GM19468 (cell line): Measurements from ENCODE around the gene USP49.

ENCODE experiments used
- ATAC-seq: cut with Tn5 transposase; IDR thresholded peaks from one replicate; pipeline ENCODE4 v1.9.1; 2021; ENCODE audit warnings: mild to moderate bottlenecking, moderate library complexity, moderate number of reproducible peaks; ENCODE audit not compliant: unreplicated experiment; ENCODE audit errors: extremely low read depth

USP49 gene

DNA sequence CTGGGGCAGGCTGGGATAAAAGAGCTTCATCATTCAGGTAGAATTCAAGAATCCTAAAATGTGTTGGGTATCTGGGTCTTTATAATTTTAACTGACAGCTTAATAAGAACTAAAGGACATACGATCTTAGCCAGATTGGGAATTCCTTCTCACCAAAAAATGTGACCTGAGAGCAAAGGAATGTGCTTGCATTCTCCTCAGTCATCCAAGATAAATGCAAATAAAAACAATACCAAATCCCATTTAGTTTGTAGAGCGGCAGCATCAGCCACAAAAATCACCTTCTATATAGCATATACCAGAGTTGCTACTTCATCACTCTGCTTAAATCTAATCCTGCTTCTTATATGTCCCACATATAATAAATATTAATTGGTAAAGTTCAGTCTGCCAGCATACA is 16.9 kb downstream of the USP49 start:
- ATAC-seq, result no peak

DNA sequence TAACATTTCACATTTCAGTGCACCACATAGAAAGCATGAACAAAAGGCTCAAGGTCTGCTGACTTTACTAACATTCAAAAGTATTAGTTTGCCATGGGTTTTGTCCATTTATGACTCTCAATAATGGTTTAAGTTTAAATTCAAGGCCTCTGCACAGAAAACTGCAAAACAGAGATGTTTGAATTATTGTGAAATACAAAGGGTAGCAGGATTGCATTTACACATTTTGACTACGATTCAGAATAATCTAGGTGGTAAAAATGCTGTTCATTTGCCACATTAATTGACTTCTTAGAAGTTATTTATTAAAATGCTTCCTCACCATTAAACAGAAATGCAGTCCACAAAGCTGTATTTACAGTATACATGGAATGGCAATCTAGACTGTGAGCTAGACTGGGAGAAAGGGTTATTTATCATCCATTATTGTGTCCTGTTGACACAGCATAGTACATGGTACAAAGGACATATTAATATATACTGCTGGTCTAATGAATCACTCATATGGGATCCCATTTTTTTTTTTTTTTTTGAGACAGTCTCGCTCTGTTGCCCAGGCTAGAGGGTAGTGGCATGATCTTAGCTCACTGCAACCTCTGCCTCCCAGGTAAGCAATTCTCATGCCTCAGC is 18.0 kb downstream of the USP49 start:
- no peak for ATAC-seq

DNA sequence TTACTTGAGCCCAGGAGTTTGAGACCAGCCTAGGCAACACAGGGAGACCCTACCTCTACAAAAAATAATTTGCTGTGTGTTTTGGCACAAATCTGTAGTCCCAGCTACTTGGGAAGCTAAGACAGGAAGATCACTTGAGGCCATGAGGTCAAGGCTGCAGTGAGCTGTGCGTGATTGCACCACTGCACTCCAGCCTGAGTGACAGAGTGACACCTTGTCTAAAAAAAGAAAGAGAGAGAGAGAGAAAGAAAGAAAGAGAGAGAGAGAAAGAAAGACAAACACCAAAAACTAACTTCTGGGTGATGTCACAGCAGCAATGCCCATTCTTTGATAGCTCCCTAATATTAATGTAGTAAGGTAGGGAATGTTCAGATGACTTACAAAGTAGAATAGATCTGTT is 20.4 kb downstream of the USP49 start:
- ATAC-seq, result no peak

DNA sequence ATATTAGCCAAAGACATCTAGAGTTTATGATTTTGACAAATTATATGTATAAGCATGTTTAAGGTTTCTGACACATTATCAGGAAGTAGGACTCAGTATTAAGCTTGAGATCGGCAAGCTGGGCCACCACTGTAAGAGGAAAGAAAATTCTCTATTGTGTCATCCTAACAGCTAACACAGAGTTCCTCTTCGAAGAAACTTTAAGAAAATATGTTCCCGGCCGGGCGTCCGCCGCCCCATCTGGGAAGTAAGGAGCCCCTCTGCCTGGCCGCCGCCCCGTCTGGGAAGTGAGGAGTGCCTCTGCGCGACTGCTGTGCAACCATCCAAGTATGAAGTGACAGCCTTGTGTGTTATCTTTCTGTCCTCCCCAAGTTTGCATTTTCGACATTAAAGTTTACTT is 23.0 kb downstream of the USP49 start:
- no peak for ATAC-seq

DNA sequence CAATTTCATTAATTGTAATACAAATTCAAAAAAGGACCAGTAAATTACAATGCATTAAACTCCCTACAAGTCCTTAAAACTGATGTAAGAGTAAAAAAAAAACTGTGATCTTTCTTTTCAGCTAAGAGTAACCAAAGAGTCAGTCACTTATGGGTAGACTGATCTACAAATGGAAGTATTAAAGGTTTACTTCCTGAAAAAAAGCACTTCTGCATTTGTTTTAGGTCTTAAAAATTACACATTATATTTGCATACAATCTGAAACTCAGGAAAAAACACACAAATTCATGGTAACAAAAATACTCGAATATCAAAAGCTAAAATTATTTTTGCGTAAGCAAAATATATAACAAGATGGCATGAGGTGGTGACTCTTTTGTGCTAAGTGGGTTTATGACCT is 23.5 kb downstream of the USP49 start:
- no peak for ATAC-seq

DNA sequence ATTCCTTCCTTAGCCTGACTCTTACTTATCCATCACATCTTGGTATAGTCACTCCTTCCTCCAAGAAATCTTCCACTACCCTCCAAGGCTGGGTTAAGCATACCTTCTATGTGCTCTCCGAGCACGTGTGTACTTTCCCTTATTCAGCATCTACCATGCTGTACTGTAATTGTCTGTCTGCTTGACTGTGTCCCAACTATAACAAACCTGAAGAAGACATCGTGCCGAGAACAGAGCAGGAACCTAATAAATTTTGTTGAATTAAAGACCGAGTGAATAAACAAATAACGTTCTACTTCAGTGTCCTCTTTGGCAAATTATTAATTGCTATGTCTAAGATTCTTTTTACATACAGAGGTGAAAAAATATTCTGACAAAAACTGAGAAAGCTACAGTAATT is 35.8 kb downstream of the USP49 start:
- ATAC-seq, result no peak

DNA sequence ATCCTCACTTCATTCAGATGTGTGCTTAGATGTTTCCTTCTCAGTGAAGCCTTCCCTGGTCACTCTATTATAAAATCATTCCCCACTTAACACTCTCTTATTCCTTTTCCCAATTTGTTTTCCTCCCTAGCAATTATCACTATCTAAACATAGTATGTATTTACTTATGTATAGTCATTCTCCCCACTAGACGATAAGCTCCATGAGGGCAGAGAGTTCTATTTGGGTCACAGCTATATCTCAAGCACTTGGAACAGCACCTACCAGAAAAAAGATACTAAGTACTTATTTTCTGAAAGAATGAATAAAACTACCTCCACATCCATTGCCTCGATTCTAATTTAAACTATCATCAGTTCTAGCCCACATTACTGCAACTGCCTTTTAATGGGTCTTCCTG is 36.5 kb downstream of the USP49 start:
- no peak for ATAC-seq

DNA sequence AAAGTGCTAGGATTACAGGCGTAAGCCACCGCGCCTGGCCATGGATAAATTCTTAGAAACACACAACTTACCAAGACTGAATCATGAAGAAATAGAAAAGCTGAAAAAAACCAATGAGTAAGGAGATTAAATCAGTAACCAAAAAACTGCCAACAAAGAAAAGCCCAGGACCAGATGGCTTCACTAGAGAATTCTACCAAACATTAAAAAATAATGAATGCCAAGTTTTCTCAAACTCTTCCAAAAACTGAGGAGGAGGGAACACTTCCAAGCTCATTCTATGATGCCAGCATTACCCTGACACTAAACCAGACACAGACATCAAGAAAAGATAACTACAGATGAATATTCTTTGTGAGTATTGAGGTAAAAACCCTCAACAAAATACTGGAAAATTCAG is 44.3 kb downstream of the USP49 start:
- ATAC-seq, result no peak

DNA sequence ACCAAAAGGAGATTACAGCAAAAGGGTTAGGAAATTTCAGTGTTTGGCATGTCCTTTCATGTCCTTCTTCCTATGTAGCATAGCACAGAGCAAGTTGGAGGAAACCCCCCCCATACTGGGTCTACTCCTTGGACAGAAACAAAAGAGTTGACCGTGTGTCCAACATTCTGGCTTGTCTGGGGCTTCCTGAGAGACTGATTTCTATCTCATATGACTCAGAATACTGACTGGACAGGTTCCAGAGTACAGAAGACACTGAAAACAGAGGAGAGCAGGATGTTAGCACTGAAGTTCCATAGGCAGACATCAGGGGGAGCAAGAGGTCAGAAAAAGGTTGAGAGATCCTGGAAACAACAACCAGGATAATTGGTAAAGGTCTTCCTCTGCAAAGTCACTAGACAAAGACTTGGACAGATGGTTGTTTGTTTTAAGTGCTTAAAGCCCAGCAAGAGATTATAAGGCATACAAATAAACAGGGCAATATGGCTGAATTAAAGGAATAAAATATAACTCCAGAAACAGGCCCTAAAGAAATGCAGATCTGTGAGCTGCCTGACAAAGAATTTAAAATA is 48.4 kb downstream of the USP49 start:
- ATAC-seq, result no peak

DNA sequence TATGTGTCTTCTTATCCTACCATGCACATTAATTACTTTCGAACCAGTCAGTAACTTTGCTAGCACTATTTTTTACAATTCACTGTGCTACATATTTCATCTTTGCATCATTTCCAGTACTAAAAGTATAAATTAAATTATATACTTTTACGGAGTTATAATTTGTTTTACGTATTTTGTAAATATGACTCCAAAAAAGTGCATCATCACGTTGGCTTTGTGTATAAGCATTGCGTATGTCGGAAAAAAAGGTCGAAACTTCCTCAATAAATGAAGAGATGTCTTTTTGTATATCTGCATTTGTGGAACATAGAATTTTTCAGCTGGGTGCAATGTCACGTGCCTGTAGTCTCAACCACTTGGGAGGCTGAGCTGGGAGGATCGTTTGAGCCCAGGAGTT is 52.0 kb downstream of the USP49 start:
- no peak for ATAC-seq

DNA sequence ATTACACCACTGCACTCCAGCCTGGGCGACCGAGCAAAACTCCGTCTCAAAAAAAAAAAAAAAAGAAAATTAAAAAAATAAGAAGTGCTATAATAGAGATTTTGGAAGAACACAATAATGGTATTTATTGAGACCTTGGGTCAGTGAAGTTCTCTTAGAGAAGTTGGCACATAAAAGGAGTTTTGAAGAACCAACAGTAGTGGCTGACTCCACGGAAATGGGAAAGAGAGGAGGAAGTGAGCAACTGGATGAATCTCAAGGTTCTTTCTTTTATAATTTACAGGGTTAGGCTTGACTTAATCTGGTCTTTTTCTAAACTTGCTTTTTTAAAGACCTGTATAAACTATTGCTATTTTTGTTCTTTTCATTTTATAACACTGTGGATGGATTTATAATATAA is 54.8 kb downstream of the USP49 start:
- no peak for ATAC-seq

DNA sequence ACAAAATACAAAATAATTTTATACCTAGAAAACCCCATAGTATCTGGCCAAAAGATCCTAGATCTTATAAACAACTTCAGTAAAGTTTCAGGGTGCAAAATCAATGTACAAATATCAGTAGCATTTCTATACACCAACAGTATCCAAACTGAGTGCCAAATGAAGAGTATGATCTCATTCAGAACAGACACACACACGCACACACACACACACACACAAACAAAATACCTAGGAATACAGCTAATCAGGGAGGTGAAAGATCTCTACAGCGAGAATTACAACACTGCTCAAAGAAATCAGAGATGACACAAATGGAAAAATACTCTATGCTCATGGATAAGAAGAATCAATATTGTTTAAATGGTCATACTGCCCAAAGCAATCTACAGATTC is 58.5 kb downstream of the USP49 start:
- no peak for ATAC-seq

DNA sequence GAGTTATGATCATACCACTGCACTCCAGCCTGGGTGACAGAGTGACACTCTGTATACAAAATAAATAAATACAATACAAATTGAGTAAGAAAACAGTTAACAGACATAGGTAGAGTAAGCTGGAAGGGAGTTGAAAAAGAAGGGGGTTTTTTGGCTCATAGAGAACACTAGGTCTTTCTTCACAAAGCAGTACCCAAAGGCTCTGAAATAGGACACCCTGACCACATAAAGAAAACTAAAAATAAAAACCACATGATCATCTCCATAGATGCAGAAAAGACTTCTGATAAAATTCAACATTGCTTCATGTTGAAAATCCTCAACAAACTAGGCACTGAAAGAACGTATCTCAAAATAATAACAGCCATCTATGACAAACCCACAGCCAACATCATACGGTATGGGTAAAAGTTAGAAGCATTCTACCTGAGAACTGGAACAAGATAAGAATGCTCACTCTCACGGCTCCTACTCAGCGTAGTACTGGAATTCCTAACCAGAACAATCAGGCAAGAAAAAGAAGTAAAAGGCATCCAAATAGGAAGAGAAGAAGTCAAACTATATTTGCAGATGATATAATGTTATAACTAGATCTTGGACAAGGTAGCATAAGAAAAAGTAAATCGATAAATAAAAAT is 59.0 kb downstream of the USP49 start:
- no peak for ATAC-seq

DNA sequence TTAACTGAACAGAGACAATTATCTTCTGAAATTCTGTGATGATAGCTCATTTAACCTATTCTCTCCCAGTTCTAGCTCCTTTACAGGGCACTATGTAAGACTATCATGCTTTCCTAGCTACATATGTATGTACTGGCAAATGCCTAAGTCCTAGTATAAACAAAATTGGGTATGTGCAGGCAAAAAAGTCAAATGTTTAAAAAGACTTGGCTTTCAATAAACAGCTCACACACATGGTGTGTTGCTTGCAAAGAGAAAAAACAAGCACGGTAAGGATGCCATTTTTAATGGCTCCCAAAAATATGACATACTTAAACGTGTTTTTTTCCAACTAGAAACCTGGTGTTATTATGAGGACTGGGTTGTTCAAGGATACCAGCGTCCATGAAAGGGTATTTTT is 62.9 kb downstream of the USP49 start:
- no peak for ATAC-seq

DNA sequence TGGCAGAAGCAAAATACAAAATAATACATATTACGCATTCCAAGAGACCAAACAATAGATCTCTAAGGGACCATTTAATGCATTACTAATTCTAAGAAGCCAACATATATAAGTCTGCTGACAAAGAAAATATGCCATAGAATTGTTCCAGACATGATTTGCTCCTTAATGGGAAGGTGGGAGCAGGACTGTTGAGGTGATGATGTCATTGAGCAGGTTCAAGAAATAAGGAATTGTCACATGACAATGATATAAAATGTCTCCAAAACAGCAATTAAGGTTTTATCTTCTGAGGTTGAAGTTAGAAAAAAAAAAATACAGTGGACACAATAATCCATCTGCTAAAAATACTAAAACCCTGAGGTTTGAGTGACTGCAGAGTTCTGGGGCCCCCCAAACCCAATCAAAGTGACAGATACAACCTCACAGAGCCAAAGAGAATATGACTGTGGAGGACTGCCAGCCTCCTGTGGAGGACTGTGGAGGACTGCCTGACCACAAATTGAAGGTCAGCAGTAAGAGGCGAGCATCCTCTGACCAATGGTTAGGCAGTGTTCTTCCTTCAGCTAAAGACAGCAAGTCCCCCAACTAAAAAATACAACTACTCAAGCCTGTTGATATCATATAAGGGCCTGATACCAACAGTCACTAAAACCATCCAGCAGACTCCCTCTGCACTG is 68.7 kb downstream of the USP49 start:
- ATAC-seq, result no peak

DNA sequence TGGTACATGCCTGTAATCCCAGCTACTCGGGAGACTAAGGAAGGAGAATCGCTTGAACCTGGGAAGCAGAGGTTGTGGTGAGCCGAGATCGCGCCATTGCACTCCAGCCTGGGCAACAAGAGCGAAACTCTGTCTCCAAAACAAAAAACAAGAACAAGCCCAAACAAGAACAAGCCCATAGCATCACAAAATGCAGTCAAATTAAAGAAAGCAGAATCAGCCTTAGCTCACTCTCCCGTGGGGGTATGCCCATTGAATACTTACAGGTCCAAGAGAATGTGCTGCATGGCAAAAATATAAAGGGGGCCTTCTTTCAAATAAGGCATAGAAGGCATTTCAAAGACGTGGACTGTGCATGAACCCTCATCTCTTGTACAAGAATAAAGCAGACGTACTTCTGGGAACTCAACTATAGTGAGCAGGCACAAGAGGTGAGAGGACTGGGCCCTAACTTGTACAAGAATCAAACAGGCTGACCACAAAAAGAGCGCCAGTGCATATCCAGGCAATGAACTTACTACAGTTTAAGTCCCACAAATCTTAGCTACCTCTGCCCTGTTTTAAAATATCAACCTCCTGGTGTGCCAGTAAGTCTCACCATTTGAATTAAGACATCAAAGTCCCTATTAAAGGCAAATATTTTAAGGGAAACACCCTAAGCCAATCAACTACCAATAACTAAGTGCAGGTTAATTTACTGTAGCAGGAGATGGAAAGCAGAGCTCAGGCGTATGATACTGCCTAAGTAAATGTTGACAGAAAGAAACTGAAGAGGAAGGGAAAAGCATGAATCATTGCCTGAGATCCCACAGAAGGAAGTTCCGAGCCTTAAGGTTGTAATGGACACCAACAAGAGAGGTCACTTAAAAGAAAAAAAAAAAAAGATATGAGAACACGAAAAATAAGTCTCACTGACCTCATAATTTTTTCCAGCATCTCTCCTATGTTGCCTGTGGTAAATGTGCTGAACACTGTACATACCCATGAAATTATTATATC is 70.3 kb downstream of the USP49 start:
- ATAC-seq, result no peak

DNA sequence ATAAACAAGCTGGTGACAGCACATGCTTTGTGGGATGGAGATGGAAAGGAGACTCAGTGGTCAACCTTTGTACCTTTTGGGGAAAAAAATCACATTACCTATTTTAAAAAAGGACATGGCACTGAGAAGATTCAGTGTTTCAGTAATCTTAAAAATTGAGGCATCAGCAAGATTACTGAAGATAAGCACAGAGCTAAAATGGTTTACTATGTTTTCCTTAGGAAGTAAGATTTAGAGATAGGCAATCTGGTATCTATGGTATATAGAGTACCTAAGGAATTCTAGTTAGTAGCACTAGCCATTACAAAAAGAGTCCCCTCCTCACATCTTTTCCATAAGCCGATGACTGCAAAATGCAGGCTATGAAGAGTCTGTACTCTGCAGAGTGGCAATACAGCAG is 72.0 kb downstream of the USP49 start:
- ATAC-seq, result no peak

DNA sequence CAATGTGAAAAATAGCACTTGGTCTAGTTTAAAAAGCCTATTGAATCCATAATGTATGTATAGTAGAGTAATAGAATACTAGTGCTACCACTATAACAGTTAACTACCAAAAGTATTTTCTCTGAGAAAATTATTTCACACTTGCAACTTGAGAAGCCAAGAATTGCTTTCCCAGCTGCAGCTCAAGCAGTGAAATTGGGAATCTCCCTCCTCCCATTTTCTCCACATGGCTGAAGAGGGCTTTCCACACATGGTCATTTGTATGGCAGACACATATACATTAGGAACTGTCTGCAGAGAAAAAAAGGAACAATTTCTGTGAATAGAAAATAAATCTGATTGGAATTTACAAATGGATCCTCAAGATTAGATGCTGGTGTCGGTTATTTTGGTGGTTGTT is 73.2 kb downstream of the USP49 start:
- ATAC-seq, result no peak

DNA sequence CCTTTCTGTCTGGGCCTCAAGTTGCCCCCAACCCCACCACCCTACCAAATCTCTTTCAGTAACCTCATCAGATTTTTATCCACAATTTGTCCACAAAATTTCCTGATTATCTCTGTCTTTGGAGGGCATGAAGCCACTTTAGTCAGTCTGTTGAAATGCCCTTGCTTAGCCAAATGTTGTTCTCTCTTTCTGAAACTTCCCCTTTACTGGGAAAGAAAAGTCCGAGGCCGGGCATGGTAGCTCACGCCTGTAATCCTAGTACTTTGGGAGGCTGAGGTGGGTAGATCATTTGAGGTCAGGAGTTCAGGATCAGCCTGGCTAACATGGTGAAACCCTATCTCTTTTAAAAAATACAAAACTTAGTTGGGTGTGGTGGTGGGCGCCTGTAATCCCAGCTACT is 73.9 kb downstream of the USP49 start:
- ATAC-seq, result no peak

DNA sequence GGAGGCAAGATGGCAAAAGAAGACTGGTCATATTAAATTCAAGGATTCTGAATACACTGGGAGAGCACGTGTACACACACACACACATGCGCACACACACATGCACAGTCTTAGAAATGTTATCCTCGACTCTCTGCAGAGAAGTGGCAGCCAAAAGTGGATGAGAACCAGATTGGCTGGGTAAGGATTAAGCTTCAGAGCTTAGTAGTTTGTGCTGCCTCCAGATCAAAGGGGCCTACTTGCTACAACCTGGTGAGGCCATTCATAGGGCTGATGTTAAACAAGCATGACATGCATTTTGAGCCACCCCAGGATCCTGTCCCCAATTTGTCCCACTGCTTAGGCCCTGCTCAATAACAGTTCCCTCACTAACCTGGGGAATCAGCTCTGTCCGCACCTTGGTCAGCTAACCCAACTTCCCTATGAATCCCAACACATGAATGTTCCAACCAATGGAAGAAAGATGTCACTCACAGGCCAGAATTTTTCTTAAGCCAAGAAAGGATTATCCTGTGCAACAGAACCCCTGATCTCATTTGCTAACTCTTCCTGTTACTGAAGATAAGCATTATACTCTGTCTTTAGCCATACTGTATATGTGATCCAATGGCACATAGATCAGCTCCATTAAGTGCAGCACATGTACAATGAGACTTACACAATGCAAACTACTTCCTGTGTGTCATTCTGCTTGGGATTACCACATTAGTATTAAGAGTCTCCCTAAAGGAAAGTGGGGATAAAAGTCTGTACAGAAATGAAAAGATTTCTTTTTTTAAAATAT is 76.7 kb downstream of the USP49 start:
- no peak for ATAC-seq
